Right ventricle myocardium superior (tissue), 1 donor: ENCODE data around the gene VAV1. TPM values are rescaled to one million over a fixed set of nuclear protein-coding genes. Genes with fewer than 3 reads are reported as not detected.

Experiments
- ATAC-seq: fragments of 200-7000 bp; cut with Tn5 transposase; one replicate; pipeline ENCODE4 v1.9.1; 2020; ENCODE audit warnings: mild to moderate bottlenecking; ENCODE audit not compliant: poor library complexity
- DNase-seq: peaks from one replicate; pipeline ENCODE4 v3.0.0-alpha.2; 2020
- intact Hi-C: fragments of 100-400 bp; cut with DNase I; formaldehyde crosslinking; loops from one replicate; pipeline ENCODE4 v1.11.2; 2022
- microRNA-seq: library from miRNA; unstranded; fragments of <30 nt; microRNA quantifications from one replicate; pipeline ENCODE4 v1.2.0, GENCODE V29; 2020
- total RNA-seq: library from RNA; stranded (reverse); fragmentation: NEBNext Ultra II Directional; extraction: Animal tissue kit (Norgen Biotek cat#: 25700); gene quantifications from one replicate; pipeline ENCODE4 v1.2.1, GENCODE V29; 2021
- donor health status: DM: no; HTN: yes; CAD: no; lungs with severe emphysema.

Gene VAV1
- total RNA-seq, 1 donor from 2014 or later: 2.8 TPM

DNA sequence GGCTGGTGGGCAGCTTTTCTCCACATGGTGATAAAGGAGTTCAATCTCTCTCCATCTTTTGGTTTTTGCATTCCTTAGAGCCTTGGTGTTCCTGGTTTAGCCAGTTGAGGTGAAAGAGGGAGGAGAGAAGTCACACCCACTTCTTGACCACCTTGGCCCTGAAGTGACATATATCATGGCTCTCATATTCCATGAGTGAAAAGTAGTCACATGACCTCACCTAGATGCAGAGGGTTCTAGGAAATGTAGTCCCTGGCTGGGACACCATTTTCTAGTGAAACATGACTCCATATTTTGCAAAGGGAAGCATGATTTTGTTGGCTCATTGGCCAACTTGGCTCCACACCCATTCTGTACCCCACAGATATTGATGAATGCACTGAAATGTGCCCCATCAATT, 130.9 kb downstream of the VAV1 start:
- intact Hi-C loops: no loop called here

DNA sequence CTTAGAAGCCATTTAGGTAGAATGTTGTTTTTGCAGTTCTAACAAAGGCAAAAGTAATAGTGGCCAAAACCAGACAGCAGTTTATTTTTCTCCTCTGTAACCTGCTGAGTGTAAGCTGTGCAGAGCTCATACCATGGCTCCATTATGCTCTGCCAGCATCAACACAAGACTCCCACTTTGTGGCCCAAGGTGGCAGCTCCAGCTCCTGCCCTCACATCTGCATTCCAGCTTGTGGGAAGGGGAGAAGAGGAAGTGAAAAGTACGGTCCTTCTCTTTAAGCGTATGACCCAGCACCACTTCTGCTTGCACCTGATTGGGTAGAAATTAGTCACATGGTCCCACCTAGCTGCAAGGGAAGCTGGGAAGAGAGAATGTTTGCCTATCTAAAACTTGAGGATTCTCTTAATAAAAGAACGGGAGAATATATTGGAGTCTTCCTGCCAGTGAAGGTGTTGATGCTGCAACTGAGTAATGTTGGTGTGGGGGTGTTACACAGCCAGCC, 134.1 kb downstream of the VAV1 start:
- intact Hi-C loops: no loop called here
- DNase-seq (no peak), ATAC-seq (no peak)

More for the DNA sequence above, 130.9 kb downstream of the VAV1 start:
- no peak for ATAC-seq
- DNase-seq: no peak

Small RNAs within 50 kb of the gene (microRNA-seq; reads per million reads assigned to microRNA genes)
- gene MIR6791: not detected

Other genes with a start within 250 kb of the VAV1 start
- gene TNFSF9, start 241.7 kb upstream of the VAV1 start, total RNA-seq: 0.51 TPM
- gene CD70, start 181.6 kb upstream of the VAV1 start, total RNA-seq: not detected
- 0.40 TPM for gene TNFSF14, start 102.5 kb upstream of the VAV1 start, total RNA-seq
- 308 TPM for gene C3, start 52.1 kb upstream of the VAV1 start, total RNA-seq
- 22.2 TPM for gene GPR108, start 35.1 kb upstream of the VAV1 start, total RNA-seq
- gene TRIP10, start 33.0 kb upstream of the VAV1 start, total RNA-seq: 133 TPM
- gene SH2D3A, start 5.3 kb upstream of the VAV1 start, total RNA-seq: not detected
- 0.24 TPM for gene ADGRE1, start 114.9 kb downstream of the VAV1 start, total RNA-seq
- not detected for gene MBD3L2B, start 248.7 kb downstream of the VAV1 start, total RNA-seq